ENCODE data around the gene PPP3R2.
"Not testable (repeated sequence)": the region's sequence is repeated elsewhere in the genome, so short reads cannot be mapped to it uniquely, and the experiment has no call there.

Gene PPP3R2

DNA sequence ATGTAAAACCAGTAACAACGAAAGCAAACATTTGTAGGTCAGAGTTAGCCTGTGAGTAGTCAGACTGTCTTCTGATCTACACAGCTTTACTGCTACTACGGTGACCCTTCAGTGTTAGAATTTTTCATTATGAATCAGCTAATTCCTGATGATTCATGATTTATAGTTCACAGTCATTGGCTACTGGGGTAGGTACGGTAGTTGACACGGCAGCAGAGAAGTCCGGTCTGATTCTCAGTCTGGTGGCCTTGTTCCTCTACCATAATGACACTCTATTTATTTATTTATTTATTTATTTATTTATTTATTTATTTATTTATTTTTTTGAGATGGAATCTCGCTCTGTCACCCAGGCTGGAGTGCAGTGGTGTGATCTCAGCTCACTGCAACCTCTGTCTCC lies 4.7 kb downstream of the PPP3R2 start:
- in situ Hi-C loops (cut with MboI; ENCODE audit: low sequenced_read_pairs): not testable (repeated sequence)

DNA sequence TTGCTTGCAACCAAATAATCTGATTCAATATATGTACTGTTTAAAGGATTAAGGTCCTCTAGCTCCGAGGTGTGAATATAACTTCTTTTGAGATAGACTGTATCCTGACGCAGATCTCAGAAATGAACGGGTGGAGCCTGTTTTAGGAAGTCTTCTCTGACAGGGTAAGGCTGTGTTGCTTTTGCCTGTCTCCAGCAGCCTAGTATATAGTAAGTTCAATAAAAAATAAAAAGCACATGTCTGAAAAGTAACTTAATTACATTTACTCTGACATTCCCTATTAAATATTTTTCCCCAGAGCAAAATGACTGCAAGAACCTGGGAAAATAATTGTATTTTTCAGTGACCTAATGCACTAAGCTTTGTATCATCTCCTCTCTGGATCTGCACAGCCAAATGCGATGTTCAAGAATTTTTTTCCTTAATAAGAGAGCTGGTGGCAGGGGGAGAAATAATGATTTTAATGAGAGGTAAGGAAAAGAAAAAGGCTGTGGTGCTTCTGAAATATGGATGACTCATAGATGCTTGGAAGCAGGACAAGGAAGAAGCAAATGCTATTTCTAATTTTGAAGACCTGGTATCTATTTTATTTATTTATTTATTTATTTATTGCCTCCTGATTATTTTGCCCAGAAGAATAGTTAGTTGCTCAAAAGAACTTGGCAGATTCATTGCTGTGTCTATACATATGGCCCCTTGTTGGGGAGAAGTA lies 7.3 kb downstream of the PPP3R2 start:
- in situ Hi-C loops (cut with MboI; ENCODE audit: low sequenced_read_pairs): no loop called here

GRCh38 chr9:101586651-101587050 lies 8.1 kb downstream of the PPP3R2 start:
- in situ Hi-C loops (cut with MboI; ENCODE audit: low sequenced_read_pairs): no loop called here

- in situ Hi-C loops (cut with MboI; ENCODE audit: low sequenced_read_pairs): no loop called here
Measured at GRCh38 chr9:101585740-101586139, 9.0 kb downstream of the PPP3R2 start.

DNA sequence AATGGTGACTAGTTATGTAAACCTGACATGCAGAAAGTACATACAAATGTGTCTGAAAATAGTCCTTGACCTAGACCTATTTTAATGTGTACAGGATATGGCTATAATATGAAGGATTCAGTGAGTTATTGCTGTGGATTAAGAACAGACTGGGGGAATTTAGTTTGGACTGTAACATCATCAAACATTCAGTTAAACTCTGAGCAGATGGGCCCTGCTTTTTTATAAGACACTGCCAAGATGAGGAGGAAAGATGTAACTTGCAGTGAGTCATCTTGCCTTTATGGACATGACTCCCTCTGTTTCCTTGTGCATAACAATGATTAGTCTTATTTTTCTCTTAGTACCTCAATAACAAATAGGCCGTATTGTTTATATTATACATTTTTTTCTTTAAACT lies 12.2 kb downstream of the PPP3R2 start:
- in situ Hi-C loops (cut with MboI; ENCODE audit: low sequenced_read_pairs): no loop called here

DNA sequence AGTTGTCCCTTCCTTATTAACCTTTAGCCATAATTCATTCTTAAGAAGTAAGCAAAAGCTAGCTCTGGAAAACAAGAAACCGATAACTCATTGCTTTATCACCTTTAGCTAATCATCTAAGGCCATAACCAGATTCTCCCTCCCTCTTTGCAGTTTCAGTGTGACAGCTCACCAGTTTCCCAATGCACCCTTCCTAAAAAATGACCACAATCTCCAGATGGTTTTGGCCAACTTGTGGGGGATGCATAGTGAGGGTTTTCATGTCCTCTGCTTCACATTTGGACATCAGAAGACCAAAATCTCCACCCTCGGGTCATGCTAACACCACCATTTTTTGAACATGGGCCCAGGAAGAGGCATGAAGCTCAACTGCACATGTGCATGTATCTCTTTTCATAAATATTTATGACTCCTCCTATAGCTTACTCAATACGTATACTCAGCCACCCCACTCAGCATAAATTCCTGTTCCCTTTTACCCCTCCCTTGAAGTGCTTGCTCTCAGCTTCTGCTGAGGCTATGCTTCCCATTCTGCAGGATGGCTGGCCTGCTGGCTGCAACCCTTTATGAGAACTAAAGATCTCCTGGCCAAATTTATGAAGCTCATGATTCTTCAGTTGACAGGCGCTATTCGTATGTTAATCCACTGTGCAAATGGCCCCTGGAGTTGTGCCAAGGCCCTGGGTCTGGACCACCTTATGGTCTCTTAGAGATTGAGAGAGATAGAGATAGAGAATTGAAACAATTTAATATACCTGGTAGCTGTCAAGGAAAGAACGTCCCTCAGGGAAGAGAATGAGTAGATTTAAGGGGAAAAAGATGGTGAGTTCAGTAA lies 14.8 kb downstream of the PPP3R2 start:
- in situ Hi-C loops (cut with MboI; ENCODE audit: low sequenced_read_pairs): no loop called here

DNA sequence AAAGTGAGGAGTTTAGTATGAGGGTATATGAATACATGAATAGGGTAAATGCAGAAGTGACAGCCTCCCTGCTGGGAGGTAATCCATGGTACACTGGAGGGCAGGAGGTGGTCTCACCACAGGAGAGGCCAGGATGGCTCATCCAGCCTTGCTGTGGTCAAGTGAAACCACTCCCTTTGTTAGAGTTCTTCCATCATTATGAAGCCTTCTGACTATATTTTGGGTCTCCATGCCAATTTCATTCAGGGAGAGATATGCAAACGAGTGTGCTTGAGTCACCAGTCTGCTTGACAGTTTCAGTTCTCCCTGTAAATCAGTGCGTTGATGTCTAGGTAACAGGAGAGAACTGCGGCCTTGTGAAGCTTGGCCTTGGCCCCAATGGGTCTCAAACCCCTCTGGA lies 16.4 kb downstream of the PPP3R2 start:
- in situ Hi-C loops (cut with MboI; ENCODE audit: low sequenced_read_pairs): no loop called here

DNA sequence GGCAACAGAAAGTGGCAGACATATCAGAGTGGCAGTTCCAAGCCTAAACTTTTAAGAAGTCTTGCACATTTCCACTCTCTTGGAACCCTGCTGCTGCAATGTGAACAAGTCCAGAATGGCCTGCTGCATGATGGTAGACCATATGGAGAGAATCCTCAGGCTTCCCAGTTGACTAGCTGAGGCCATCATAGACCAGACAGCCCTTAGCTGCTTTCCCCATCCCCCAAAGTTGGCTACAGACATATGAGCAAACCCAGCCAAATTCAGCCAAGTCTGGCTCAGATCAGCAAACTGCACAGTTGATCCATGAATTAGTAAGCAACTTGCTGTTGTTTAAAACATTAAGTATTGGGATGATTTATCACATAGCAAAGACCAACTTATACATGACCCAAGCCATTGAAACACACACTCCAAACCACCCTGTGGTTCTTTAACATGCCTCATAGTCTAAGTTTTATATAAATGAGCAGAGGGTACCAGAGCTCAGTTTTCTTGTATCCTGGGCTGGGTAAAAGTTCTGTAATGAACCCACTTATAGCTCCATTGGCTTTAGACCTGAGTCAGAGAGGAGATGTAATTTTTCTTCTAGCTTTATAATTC lies 19.9 kb downstream of the PPP3R2 start:
- in situ Hi-C loops (cut with MboI; ENCODE audit: low sequenced_read_pairs): no loop called here

DNA sequence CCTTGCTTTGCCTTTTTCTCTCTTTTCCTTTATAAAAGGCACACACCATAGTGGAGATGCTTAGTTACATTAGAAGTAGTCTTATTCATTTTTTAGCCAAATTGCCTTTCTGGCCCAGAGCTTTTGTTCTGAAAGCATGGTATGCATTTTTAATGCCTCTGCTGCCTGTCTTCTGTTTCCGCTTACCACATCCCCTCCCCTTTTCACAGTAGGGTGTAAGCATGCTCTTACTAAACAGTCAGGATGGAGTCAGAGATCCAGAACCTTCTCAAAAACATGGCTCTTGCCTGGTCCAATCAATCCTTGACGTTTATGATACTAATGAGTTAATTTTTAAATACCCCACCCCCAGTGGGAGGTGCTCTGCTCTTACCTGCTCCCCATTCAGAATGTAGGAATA lies 22.5 kb downstream of the PPP3R2 start:
- in situ Hi-C loops (cut with MboI; ENCODE audit: low sequenced_read_pairs): no loop called here

DNA sequence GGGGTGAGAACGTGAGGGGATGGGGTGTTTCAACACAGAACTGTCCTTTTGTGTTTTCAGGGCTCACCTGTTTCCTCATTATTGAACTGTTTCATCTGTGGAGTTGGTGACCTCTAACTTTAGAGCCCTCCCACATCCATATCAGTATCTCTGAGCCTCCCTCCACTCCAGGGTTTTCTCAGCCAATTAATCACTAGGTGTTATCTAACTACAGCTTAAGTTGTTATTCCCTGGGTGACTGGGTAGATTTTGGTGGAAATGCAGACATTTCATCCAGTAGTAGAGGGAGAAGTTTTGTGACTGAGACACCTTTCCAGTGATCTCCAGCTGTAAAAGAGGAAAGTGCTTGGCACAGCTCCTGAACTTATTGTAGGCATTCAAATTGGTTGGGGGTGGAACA lies 23.7 kb downstream of the PPP3R2 start:
- in situ Hi-C loops (cut with MboI; ENCODE audit: low sequenced_read_pairs): no loop called here

- in situ Hi-C loops (cut with MboI; ENCODE audit: low sequenced_read_pairs): no loop called here
Measured at GRCh38 chr9:101569741-101570501, 24.8 kb downstream of the PPP3R2 start.

GRCh38 chr9:101567725-101568350 lies 26.9 kb downstream of the PPP3R2 start:
- in situ Hi-C loops (cut with MboI; ENCODE audit: low sequenced_read_pairs): no loop called here

DNA sequence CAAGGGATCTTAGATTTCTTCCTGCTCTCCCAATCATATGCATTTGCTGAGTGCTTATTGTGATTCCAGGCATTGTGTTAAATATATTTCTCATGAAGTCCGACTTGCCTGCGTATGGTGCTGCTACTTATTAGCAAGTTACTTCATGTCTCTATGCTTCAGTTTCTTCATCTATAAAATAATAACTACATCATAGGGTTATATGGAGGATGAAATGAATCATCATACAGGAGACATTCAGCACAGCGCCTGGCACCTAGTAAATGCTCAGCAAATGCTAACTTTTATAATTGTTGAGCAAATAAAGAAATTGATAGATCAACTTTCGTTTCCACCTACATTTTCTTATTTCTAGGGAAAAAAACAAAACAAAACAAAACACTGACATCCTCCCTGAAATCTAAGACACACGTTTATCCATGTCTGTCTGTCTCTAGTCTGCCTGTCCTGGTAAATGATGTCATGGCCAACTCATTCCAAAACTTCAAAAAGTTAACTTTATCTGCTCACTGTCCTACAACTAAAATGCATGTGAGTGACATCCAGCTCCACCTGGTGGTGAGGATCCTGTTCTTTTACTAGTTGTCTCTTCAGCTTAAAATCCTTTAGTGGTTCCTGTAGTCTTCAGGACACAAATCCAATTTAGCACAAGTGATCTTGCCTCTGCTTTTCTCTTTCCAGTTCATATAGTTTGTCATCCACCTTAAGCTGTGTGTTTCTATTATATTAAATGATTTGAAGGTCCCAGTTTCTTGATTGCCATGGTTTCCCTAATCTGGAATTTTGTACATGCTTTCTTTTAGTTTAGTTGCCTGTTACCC lies 27.7 kb downstream of the PPP3R2 start:
- in situ Hi-C loops (cut with MboI; ENCODE audit: low sequenced_read_pairs): no loop called here

- in situ Hi-C loops (cut with MboI; ENCODE audit: low sequenced_read_pairs): no loop called here
Measured at GRCh38 chr9:101564252-101564651, 30.5 kb downstream of the PPP3R2 start.

DNA sequence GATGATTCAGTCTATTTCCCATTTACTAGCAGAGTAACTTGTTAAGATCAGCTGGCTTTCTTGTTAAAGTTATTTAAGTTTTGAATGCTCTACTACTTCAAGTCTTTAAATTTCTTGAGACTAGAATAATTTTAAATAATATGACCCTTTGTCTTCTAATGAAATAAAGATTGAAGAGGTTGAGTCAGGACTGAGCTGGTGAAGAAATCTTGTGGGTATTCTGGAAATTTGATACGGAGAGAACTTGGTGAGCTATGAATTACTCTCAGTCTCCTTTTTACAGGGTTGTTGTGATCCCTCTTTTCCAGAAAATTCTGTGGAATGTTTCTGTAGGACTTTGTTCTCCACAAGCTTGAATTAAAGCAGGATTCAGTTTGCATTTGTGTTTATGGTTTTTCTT lies 31.8 kb downstream of the PPP3R2 start:
- in situ Hi-C loops (cut with MboI; ENCODE audit: low sequenced_read_pairs): no loop called here

GRCh38 chr9:101561740-101562139 lies 33.0 kb downstream of the PPP3R2 start:
- in situ Hi-C loops (cut with MboI; ENCODE audit: low sequenced_read_pairs): no loop called here

DNA sequence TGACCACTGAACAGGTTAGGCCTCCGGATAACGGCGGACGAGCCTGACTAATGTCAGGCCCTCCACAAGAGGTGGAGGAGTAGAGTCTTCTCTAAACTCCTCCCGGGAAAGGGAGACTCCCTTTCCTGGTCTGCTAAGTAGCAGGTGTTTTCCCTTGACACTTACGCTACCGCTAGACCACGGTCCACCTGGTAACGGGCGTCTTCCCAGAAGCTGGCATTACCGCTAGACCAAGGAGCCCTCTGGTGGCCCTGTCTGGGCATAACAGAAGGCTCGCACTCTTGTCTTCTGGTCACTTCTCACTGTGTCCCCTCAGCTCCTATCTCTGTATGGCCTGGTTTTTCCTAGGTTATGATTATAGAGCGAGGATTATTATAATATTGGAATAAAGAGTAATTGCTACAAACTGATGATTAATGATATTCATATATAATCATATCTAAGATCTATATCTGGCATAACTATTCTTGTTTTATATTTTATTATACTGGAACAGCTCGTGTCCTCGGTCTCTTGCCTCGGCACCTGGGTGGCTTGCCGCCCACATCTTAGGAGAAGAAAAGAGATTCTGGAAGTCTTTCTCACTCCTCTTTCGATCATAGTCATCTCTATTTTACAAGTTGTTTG lies 45.2 kb downstream of the PPP3R2 start:
- in situ Hi-C loops (cut with MboI; ENCODE audit: low sequenced_read_pairs): not testable (repeated sequence)

- in situ Hi-C loops (cut with MboI; ENCODE audit: low sequenced_read_pairs): no loop called here
Measured at GRCh38 chr9:101543098-101543735, 51.6 kb downstream of the PPP3R2 start.

All from hTERT RPE-1 (cell line).